Mesenchymal stem cell (in vitro differentiated cells and primary cell): ENCODE results near the gene OR10H5.

ENCODE experiments used
- DNase-seq: peaks from one replicate; pipeline ENCODE4 v3.0.0-alpha.2; 2013
- H2AFZ ChIP-seq: one replicate; pipeline ENCODE4 v1.6.1; 2013; ENCODE audit warnings: low read depth, mild to moderate bottlenecking, control low read depth, inconsistent platforms, low read length, moderate library complexity
- H2AK5ac ChIP-seq: 2 replicates; pipeline ENCODE4 v1.6.1; 2013; ENCODE audit warnings: low read length, moderate library complexity, mild to moderate bottlenecking, inconsistent platforms; ENCODE audit not compliant: severe bottlenecking
- H2BK120ac ChIP-seq: one replicate; pipeline ENCODE4 v1.6.1; 2013; ENCODE audit warnings: low read depth, mild to moderate bottlenecking, inconsistent platforms, low read length, moderate library complexity
- H2BK12ac ChIP-seq, 2 experiments: one replicate each; pipeline ENCODE4 v1.6.1; 2013; ENCODE audit warnings: inconsistent platforms in 2 of 2, low read length in 2 of 2, mild to moderate bottlenecking in 2 of 2, moderate library complexity in 2 of 2, control low read depth in 1 of 2
- H2BK15ac ChIP-seq: one replicate; pipeline ENCODE4 v1.6.1; 2013; ENCODE audit warnings: mild to moderate bottlenecking, low read depth, inconsistent platforms; ENCODE audit not compliant: poor library complexity, severe bottlenecking
- H2BK5ac ChIP-seq: 2 replicates; pipeline ENCODE4 v1.6.1; 2013; ENCODE audit warnings: low read depth, mild to moderate bottlenecking, low read length, control low read depth, inconsistent platforms; ENCODE audit not compliant: poor library complexity, severe bottlenecking
- H3K14ac ChIP-seq, 2 experiments: one replicate each; pipeline ENCODE4 v1.6.1; 2013; ENCODE audit warnings: inconsistent platforms in 2 of 2, low read length in 2 of 2, control low read depth in 1 of 2, mild to moderate bottlenecking in 1 of 2, moderate library complexity in 1 of 2
- H3K18ac ChIP-seq, 2 experiments: one replicate each; pipeline ENCODE4 v1.6.1; 2013; ENCODE audit warnings: inconsistent platforms in 2 of 2, low read length in 2 of 2, control low read depth in 1 of 2, low read depth in 1 of 2, mild to moderate bottlenecking in 1 of 2
- H3K23ac ChIP-seq, 2 experiments: one replicate each; pipeline ENCODE4 v1.6.1; 2013; ENCODE audit warnings: inconsistent platforms in 2 of 2, low read length in 2 of 2, mild to moderate bottlenecking in 2 of 2, moderate library complexity in 2 of 2, control low read depth in 1 of 2
- H3K27ac ChIP-seq: 2 replicates; pipeline ENCODE4 v1.5.1; 2013; ENCODE audit warnings: mild to moderate bottlenecking, moderate library complexity, low read length, control low read depth, inconsistent platforms; ENCODE audit not compliant: poor library complexity, severe bottlenecking
- H3K27me3 ChIP-seq, 2 experiments: 2 replicates each; pipeline versions ENCODE4 v1.6.1 to v1.7.0; 2013; ENCODE audit warnings: low read length in 2 of 2, mild to moderate bottlenecking in 2 of 2, moderate library complexity in 2 of 2, control low read depth in 1 of 2, inconsistent platforms in 1 of 2; ENCODE audit not compliant: control insufficient read depth in 1 of 2, insufficient read depth in 1 of 2
- H3K36me3 ChIP-seq, 2 experiments: 2 replicates each; pipeline versions ENCODE4 v1.6.1 to v1.7.0; 2013; ENCODE audit warnings: low read length in 2 of 2, control low read depth in 1 of 2, inconsistent platforms in 1 of 2, low read depth in 1 of 2, mild to moderate bottlenecking in 1 of 2; ENCODE audit not compliant: insufficient read depth in 2 of 2, control insufficient read depth in 1 of 2
- H3K4ac ChIP-seq, 2 experiments: one replicate each; pipeline ENCODE4 v1.6.1; 2013; ENCODE audit warnings: inconsistent platforms in 2 of 2, low read length in 2 of 2, mild to moderate bottlenecking in 2 of 2, moderate library complexity in 2 of 2, control low read depth in 1 of 2, low read depth in 1 of 2
- H3K4me1 ChIP-seq: 2 replicates; pipeline ENCODE4 v1.6.1; 2013; ENCODE audit warnings: low read depth, low read length, control low read depth; ENCODE audit not compliant: control insufficient read depth, insufficient read depth
- H3K4me2 ChIP-seq: 2 replicates; pipeline ENCODE4 v1.6.1; 2013; ENCODE audit warnings: low read length, mild to moderate bottlenecking, inconsistent platforms; ENCODE audit not compliant: poor library complexity, severe bottlenecking
- H3K4me3 ChIP-seq, 2 experiments: 2 replicates each; pipeline versions ENCODE4 v1.5.1 to v1.7.0; 2013; ENCODE audit warnings: low read length in 2 of 2, mild to moderate bottlenecking in 2 of 2, control low read depth in 1 of 2, low read depth in 1 of 2; ENCODE audit not compliant: insufficient read depth in 1 of 2
- H3K79me1 ChIP-seq: replicated peaks from 2 replicates; pipeline ENCODE4 v1.6.1; 2013; ENCODE audit warnings: mild to moderate bottlenecking, control low read depth, low read length, inconsistent platforms; ENCODE audit not compliant: poor library complexity, severe bottlenecking
- H3K9ac ChIP-seq: 2 replicates; pipeline ENCODE4 v1.7.0; 2013; ENCODE audit warnings: mild to moderate bottlenecking, low read length, moderate library complexity
- H3K9me3 ChIP-seq: 2 replicates; pipeline ENCODE4 v1.7.0; 2013; ENCODE audit warnings: mild to moderate bottlenecking, low read length; ENCODE audit not compliant: control insufficient read depth
- H4K8ac ChIP-seq: one replicate; pipeline ENCODE4 v1.6.1; 2013; ENCODE audit warnings: inconsistent platforms, mild to moderate bottlenecking, low read length, moderate library complexity
- H4K91ac ChIP-seq: one replicate; pipeline ENCODE4 v1.6.1; 2013; ENCODE audit warnings: mild to moderate bottlenecking, low read length, inconsistent platforms
- WGBS: methylation state at CpG from one replicate; pipeline ENCODE4 v1.1.7; 2013; ENCODE audit warnings: mixed read lengths; 5-methylcytosine and 5-hydroxymethylcytosine counted together

OR10H5 gene

GRCh38 chr19:15775249-15775648, 12.2 kb upstream of the OR10H5 start:
- Histone ChIP-seq H3K9ac (no peak overlapping the region), H2BK12ac (no peak overlapping the region), H2BK120ac (no peak overlapping the region), H4K8ac (no peak overlapping the region), H3K23ac (no peak overlapping the region), H2BK5ac (no peak overlapping the region), H3K27ac (no peak overlapping the region), H4K91ac (no peak overlapping the region), H3K18ac (no peak overlapping the region), H3K14ac (no peak overlapping the region), H3K4ac (no peak overlapping the region), H3K9me3 (no peaks in the 10 kb centered on the region), H3K36me3 (no peaks in the 10 kb centered on the region), H3K4me1 (no peaks in the 10 kb centered on the region), H3K4me2 (no peak overlapping the region), H2AFZ (no peak overlapping the region), H2BK15ac (no peak overlapping the region), H2AK5ac (no peak overlapping the region), H3K4me3 (no peak overlapping the region), H3K27me3 (no peaks in the 10 kb centered on the region), H3K79me1 (no peaks in the 10 kb centered on the region)
- WGBS: 18% methylated on average over 2 of the region's 2 CpGs
- no peak for DNase-seq

- WGBS: 88% methylated on average over 4 of the region's 4 CpGs
- Histone ChIP-seq H4K91ac (no peak overlapping the region), H3K4me2 (no peak overlapping the region)
Measured at GRCh38 chr19:15776264-15776663, 11.2 kb upstream of the OR10H5 start.

GRCh38 chr19:15776991-15777970, 10.2 kb upstream of the OR10H5 start:
- H3K4me2 ChIP-seq: no peak overlapping the region
- no peak overlapping the region for H4K91ac ChIP-seq
- no peak for DNase-seq
- no peaks in the 10 kb centered on the region for H3K9me3 ChIP-seq
- no peak overlapping the region for H3K14ac ChIP-seq
- no peak overlapping the region for H2BK15ac ChIP-seq
- H3K79me1 ChIP-seq: no peaks in the 10 kb centered on the region
- no peaks in the 10 kb centered on the region for H3K36me3 ChIP-seq
- H2AFZ ChIP-seq: no peak overlapping the region
- H3K27ac ChIP-seq: no peak overlapping the region
- no peaks in the 10 kb centered on the region for H3K4me1 ChIP-seq
- H4K8ac ChIP-seq: no peak overlapping the region
- no peak overlapping the region for H3K4me3 ChIP-seq
- WGBS: 55% methylated on average over 9 of the region's 9 CpGs
- no peak overlapping the region for H2AK5ac ChIP-seq
- no peak overlapping the region for H3K23ac ChIP-seq
- H3K4ac ChIP-seq: no peak overlapping the region
- H3K9ac ChIP-seq: no peak overlapping the region
- H2BK120ac ChIP-seq: no peak overlapping the region
- H2BK12ac ChIP-seq: no peak overlapping the region
- H3K18ac ChIP-seq: no peak overlapping the region
- no peaks in the 10 kb centered on the region for H3K27me3 ChIP-seq
- H2BK5ac ChIP-seq: no peak overlapping the region

More at GRCh38 chr19:15776264-15776663, 11.2 kb upstream of the OR10H5 start:
- no peak overlapping the region for H2BK5ac ChIP-seq
- H3K79me1 ChIP-seq: no peaks in the 10 kb centered on the region
- no peak overlapping the region for H3K14ac ChIP-seq
- H3K18ac ChIP-seq: no peak overlapping the region
- no peak overlapping the region for H3K4me3 ChIP-seq
- no peak overlapping the region for H3K9ac ChIP-seq
- no peaks in the 10 kb centered on the region for H3K4me1 ChIP-seq
- no peaks in the 10 kb centered on the region for H3K27me3 ChIP-seq
- H3K4ac ChIP-seq: no peak overlapping the region
- no peaks in the 10 kb centered on the region for H3K36me3 ChIP-seq
- H2AK5ac ChIP-seq: no peak overlapping the region
- no peak overlapping the region for H2BK12ac ChIP-seq
- no peak overlapping the region for H3K23ac ChIP-seq
- DNase-seq: no peak
- no peak overlapping the region for H2BK15ac ChIP-seq
- no peak overlapping the region for H4K8ac ChIP-seq
- H3K9me3 ChIP-seq: no peaks in the 10 kb centered on the region
- H2BK120ac ChIP-seq: no peak overlapping the region
- no peak overlapping the region for H3K27ac ChIP-seq
- no peak overlapping the region for H2AFZ ChIP-seq

GRCh38 chr19:15779756-15780476, 7.5 kb upstream of the OR10H5 start:
- Histone ChIP-seq H3K27ac (no peak overlapping the region), H2BK15ac (no peak overlapping the region), H3K14ac (no peak overlapping the region), H3K23ac (no peak overlapping the region), H2BK5ac (no peak overlapping the region), H3K18ac (no peak overlapping the region), H3K27me3 (no peaks in the 10 kb centered on the region), H2BK12ac (no peak overlapping the region), H3K4ac (no peak overlapping the region), H3K79me1 (no peaks in the 10 kb centered on the region), H4K91ac (no peak overlapping the region), H3K4me3 (no peak overlapping the region), H2BK120ac (no peak overlapping the region), H3K36me3 (no peaks in the 10 kb centered on the region), H3K4me2 (no peak overlapping the region), H2AK5ac (no peak overlapping the region), H2AFZ (no peak overlapping the region), H3K4me1 (no peaks in the 10 kb centered on the region), H3K9me3 (no peaks in the 10 kb centered on the region), H3K9ac (no peak overlapping the region), H4K8ac (no peak overlapping the region)
- DNase-seq: no peak
- 78% methylated on average over 10 of the region's 10 CpGs for WGBS
